Stimulated activated CD8-positive, alpha-beta memory T cell treated with anti-CD3 and anti-CD28 coated beads, Interleukin-12 subunit alpha, Interleukin-12 subunit beta, amount 100 ng/mL, for 24 hours (primary cell): ENCODE data around the gene TNFAIP8L2.
A peak's percentile ranks its signal among the peaks of the same experiment; 100 is the strongest.
"Not testable (repeated sequence)": the region's sequence is repeated elsewhere in the genome, so short reads cannot be mapped to it uniquely, and the experiment has no call there.

Experiments used
- DNase-seq: peaks from one replicate; pipeline ENCODE4 v3.0.0-alpha.2; 2020; ENCODE audit errors: extremely low read depth

The TNFAIP8L2 gene

DNA sequence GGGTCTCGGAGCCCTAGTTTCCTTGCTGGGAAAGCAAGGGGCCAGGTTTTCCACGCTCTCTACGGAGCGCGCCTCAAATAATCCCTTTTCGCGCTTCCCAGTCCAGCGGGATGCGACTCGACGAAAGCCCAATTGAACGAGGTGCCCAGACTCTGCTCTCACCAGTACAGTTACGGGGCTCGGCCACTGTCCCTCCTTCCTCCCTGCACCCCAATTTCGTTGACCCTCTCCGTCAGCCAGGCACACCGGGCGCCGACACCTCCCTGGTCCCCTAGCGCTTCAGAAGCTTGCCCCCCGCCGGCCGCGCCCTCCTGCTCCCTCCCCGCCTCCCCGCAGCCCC, 10.4 kb upstream of the TNFAIP8L2 start:
- no peak for DNase-seq

DNA sequence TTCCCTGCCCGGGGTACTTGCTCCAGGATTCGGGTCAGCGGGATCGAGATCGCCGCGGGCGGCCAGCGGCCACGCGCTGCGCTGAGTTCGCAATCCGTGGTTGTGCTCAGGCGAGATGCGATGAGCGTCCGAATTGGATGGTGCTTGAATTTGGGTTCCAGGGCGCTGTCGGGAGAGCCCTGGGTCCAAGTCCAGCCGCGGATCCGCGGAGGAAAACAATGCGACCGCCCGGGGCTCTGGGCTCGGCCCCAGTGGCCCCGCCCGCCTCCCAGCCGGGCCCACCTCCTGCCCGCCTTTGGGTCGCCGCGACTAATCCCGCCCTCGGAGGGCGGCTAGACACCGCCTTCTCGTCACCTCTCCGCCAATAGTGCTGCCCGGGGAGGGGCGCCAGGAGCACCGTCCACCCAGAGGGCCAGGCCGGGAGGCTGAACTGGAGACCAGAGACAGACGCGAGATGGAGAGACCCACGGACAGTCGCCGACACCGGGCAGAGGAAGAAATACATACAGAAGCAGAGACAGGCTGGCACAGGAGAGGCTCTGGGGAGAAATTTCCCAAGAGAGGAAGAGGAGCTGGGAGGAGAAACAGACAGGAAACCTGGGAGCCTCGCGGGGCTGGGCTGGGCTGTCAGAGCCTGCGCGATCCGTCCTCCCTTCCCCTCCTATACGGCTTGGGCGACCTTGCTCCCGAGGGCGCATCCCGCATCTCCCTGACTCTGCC, 9.9 kb upstream of the TNFAIP8L2 start, which contains the start of gene SEMA6C:
Gene SEMA6C, minus strand, starts transcription at position 220 of the 720 bp plus-strand sequence. CDS start 4,010 bp downstream, outside the sequence.
- DNase-seq, result peak; percentile 76

GRCh38 chr1:151147132-151147503, 9.3 kb upstream of the TNFAIP8L2 start:
- no peak for DNase-seq

GRCh38 chr1:151147665-151148064, 8.8 kb upstream of the TNFAIP8L2 start:
- DNase-seq, result no peak

DNA sequence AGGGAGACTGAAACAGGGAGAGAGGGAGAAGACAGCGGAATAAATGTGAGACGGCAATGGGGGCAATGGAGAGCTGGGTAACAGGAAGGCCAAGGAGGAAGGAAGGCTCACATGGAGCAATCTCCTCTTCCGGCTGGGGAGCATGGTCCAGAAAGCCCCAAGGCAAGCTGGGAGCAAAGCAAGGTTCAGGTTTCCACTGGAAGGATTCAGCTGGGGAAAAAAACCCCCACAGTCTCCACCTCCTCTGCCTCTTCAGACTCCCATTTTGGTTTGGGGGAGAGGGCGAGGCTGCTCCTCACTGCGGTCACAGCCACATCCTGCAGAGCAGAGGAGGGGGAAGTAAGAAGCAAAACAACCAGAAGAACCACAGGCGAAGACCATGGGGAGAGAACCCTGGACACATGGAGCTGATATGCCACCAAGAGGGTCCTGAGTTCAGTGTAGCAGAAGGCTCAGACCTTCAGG, 650 bp downstream of the TNFAIP8L2 start:
- no peak for DNase-seq

- DNase-seq, result peak; percentile 25
Observed at GRCh38 chr1:151158326-151158725, 1.9 kb downstream of the TNFAIP8L2 start.

DNA sequence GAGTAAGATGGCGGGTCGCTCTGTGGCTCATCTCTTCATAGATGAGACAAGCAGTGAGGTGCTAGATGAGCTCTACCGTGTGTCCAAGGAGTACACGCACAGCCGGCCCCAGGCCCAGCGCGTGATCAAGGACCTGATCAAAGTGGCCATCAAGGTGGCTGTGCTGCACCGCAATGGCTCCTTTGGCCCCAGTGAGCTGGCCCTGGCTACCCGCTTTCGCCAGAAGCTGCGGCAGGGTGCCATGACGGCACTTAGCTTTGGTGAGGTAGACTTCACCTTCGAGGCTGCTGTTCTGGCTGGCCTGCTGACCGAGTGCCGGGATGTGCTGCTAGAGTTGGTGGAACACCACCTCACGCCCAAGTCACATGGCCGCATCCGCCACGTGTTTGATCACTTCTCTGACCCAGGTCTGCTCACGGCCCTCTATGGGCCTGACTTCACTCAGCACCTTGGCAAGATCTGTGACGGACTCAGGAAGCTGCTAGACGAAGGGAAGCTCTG, 2.4 kb downstream of the TNFAIP8L2 start:
- DNase-seq, result no peak

GRCh38 chr1:151159373-151159772, 2.9 kb downstream of the TNFAIP8L2 start:
- no peak for DNase-seq

DNA sequence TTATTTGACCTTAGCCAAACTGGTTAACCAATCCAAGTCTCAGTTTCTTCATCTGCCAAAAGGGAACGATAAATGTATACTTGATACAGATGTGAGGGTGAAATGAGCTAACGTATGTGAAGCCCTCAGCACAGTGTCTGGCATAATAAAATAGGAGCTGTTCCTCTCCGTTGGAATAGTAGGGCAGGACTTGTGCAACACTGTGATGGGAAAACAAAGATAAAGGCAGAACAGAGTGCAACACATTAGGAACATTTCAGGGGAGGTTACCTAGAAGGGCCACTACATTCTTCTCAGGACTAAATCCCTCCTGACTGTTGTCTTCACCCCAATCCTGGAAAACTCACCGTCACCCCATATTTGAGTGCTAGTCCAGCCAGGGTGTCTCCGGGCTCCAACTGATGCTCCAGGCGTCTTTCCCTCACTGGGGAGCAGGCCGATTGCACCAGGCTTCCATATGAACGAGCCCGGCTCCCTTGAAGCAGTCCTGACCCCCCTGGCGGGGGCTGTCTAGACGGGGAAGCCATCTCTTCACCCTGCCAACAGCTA, 8.4 kb downstream of the TNFAIP8L2 start:
- no peak for DNase-seq

GRCh38 chr1:151165281-151165737, 8.9 kb downstream of the TNFAIP8L2 start:
- no peak for DNase-seq

DNA sequence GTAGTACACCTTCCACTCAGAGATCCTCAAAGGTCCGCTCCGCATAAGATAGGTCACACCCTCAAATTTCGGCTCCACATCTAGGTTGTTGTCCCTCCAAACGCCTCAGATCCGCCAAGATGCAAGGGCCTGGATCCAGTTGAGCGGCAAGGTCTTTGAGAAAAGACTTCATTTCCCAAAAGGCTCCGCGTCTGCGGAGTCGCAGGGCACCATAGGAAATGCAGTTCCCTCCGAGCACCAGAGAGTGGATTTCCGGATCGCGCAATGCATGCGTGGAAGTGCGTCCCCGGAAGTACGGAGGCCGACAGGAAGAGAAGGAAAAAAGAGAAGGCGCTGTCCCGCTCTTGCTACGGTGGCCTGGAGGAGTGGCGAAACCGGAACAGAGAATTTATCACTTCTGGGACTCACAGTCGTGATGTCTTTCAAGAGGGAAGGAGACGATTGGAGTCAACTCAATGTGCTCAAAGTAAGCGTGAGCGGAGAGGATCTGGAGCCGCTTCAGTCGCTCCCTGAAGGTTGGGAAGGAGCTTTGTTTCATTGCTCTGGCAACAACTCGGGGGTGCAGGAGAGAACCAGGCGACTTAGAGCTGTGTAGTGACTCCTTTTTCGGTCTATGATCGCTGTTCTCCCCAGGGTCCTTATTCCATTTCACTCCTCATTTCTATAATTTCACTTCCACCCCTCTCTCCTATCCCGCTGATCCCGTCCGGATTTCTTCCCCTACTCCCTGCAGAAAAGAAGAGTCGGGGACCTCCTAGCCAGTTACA, 9.5 kb downstream of the TNFAIP8L2 start, which contains the start of the genes LYSMD1 and SCNM1:
Gene LYSMD1, minus strand, starts transcription at position 165 of the 767 bp plus-strand sequence. CDS start 644 bp downstream, outside the sequence.
Gene SCNM1, plus strand, starts transcription at position 407 of the 767 bp plus-strand sequence. Its CDS starts 9 bp downstream, at position 416.
- peak; percentile 89 for DNase-seq

- no peak for DNase-seq
Observed at GRCh38 chr1:151166505-151166956, 10.1 kb downstream of the TNFAIP8L2 start.

DNA sequence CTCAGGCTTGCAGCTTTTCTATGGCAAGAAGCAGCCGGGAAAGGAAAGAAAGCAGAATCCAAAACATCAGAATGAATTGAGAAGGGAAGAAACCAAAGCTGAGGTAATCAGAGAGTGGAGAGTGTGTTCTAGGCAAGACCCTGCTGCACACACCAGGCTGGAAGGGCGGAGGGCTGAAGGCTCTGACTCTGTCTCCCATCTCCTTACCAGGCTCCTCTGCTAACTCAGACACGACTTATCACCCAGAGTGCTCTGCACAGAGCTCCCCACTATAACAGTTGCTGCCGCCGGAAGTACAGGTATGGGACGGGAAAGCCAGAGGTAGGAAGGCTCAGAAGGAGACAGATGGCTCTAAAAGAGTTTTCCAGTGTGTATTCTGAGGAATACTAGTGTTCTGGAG, 10.7 kb downstream of the TNFAIP8L2 start:
- no peak for DNase-seq

DNA sequence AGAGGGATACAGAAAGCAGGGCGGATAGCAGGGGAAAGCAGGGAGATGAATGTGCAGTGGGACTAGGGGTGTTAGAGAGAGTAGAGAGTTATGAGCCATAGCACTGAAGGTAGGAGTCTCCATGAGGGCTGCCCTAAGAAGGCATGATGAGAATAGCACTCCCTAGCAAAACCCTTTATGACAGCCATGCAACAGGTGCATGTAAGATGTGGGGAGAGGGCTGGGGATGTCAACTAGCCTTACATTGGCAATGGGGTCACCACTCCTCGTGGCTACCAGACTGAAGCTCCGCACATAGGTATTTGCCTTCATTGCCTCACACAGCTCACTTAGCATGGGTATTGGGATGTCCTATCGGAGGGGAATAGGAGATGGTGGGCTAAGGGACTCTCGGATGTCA, 14.7 kb downstream of the TNFAIP8L2 start:
- no peak for DNase-seq

DNA sequence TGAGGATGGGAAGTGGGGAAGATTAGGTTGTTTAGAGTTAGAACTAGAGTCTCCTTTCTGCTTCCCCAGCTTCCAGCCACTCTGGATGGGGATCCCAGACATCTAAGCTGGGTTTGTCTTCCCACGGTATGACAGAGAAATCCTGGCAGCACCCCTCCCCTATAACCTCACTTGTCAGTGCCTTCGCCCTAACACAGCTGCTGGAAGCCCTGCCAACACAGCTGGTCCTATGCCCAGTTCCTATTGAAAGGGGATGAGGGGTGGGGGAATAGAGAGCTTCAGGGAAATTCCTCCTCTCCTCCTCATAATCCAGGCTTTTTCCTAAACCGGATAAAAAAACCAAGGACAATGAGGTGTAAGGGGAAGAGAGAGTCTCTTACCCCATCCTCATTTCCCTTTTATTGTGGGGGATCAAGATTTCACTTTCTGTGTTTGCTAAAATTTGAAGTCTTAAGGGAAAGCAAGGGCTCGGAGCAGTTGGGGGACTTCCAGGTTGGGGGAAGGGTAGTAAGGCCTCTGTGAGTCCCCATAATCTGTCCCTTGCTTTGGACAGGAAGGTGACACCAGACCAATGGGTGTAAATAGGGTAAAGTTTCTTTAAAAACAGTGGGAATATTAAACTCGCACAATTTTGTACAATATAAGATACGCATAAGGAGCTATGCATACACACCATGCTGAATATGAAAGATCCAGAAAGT, 18.7 kb downstream of the TNFAIP8L2 start:
- no peak for DNase-seq

GRCh38 chr1:151175863-151176262, 19.4 kb downstream of the TNFAIP8L2 start, which contains the start of gene TMOD4:
TMOD4 (minus strand) TSS chr1:151175981; CDS start chr1:151174875, 1,106 bp downstream.
- no peak for DNase-seq

DNA sequence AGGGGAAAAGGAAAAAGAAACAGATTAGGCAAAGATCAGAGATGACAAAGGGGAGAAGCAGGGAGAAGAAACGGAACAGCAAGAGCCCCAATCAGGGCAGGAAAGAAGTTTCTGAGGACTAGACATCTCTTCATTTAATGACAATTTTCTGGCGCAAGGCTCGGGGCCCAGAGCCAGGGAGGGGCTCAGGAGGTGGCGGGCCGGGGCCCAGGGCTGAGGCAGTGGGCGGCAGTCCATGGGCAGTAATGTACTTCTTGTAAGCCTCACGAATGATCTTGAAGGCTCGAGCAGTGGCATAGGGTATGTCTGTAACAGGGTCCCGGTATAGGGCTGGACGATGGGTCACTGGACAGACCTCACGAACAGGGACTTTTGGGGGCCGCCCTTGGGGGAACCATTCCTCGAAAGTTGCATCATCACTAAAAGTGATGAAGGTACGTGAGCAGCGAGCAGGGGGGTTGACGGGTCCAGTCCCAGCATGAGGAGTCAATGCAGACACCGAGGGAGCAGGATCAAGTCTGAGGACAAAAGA, 20.1 kb downstream of the TNFAIP8L2 start:
- no peak for DNase-seq

- DNase-seq, result no peak
Observed at GRCh38 chr1:151184211-151184610, 27.8 kb downstream of the TNFAIP8L2 start.

DNA sequence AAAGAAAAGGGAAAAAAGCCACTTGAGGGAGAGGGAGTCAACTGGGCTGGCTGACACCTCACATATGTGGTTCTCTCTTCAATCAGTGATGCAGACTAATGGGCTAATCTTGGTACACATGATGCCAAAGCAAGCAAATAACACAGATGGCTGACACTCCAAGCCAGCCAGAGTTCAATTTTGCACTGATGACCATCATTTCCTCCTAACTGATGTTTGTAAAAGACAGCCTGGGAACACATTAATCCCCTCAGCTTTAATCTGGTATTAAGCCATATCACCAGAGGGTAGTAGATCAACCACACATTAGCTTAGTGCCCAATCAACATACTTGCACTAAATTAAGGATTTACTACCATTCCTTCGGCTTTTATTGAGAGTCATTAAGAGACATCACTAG, 30.8 kb downstream of the TNFAIP8L2 start:
- DNase-seq, result no peak

DNA sequence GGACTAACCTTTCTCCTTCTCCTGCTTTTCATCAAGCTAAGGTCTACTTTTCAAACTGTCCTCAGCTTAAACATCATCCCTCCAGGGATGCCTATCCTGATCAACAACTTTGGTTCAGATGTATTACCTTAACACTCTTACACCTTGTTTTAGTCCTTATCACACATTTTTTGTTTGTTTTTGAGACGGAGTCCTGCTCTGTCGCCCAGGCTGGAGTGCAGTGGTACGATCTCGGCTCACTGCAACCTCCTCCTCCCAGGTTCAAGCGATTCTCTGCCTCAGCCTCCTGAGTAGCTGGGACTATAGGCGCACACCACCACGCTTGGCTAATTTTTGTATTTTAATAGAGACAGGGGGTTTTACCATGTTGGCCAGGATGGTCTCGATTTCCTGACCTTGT, 32.2 kb downstream of the TNFAIP8L2 start:
- not testable (repeated sequence) for DNase-seq
